Smooth muscle cell (in vitro differentiated cells): ENCODE results near the gene CALU. TPM values are rescaled to one million over a fixed set of nuclear protein-coding genes. Genes with fewer than 3 reads are reported as not detected.
A peak's percentile ranks its signal among the peaks of the same experiment; 100 is the strongest.

ENCODE experiments used
- DNase-seq: peaks from one replicate; lab custom pipeline; 2025; ENCODE audit not compliant: unreplicated experiment; lab: John Stamatoyannopoulos, UW
- H2AFZ ChIP-seq: fragments of 200-600 bp; sonication (generic); 2 replicates; pipeline ENCODE4 v1.6.0; 2016; ENCODE audit warnings: antibody characterized with exemption, low read depth, mild to moderate bottlenecking
- H3F3A ChIP-seq: fragments of 200-600 bp; sonication (generic); 2 replicates; pipeline ENCODE4 v1.6.0; 2017; ENCODE audit warnings: antibody characterized with exemption, low read depth
- H3K27ac ChIP-seq: fragments of 200-600 bp; sonication (generic); 2 replicates; pipeline ENCODE4 v1.5.1; 2016; ENCODE audit warnings: low read depth, mild to moderate bottlenecking
- H3K27me3 ChIP-seq: fragments of 200-600 bp; sonication (generic); 2 replicates; pipeline ENCODE4 v1.6.1; 2016; ENCODE audit warnings: low read depth, mild to moderate bottlenecking
- H3K36me3 ChIP-seq: fragments of 200-600 bp; sonication (generic); 2 replicates; pipeline ENCODE4 v1.5.1; 2016; ENCODE audit warnings: low read depth
- H3K4me1 ChIP-seq: fragments of 200-600 bp; sonication (generic); 2 replicates; pipeline ENCODE4 v1.5.1; 2016; ENCODE audit warnings: low read depth
- H3K4me2 ChIP-seq: fragments of 200-600 bp; sonication (generic); 2 replicates; pipeline ENCODE4 v1.6.0; 2016; ENCODE audit warnings: mild to moderate bottlenecking
- H3K4me3 ChIP-seq: fragments of 200-600 bp; sonication (generic); 2 replicates; pipeline ENCODE4 v1.5.1; 2016; ENCODE audit warnings: mild to moderate bottlenecking
- H3K79me2 ChIP-seq: fragments of 200-600 bp; sonication (generic); 2 replicates; pipeline ENCODE4 v1.6.0; 2016; ENCODE audit warnings: low read depth, mild to moderate bottlenecking
- H3K9ac ChIP-seq: fragments of 200-600 bp; sonication (generic); 2 replicates; pipeline ENCODE4 v1.6.0; 2016; ENCODE audit warnings: low read depth
- H3K9me3 ChIP-seq: fragments of 200-600 bp; sonication (generic); replicated peaks from 2 replicates; pipeline ENCODE4 v1.5.1; 2016; ENCODE audit warnings: low read depth
- H4K20me1 ChIP-seq: fragments of 200-600 bp; sonication (generic); 2 replicates; pipeline ENCODE4 v1.6.0; 2016; ENCODE audit warnings: low read depth
- WGBS: methylation state at CpG from one replicate; pipeline ENCODE4 v1.1.7; 2016; ENCODE audit warnings: low lambda C conversion rate; 5-methylcytosine and 5-hydroxymethylcytosine counted together
- polyA plus RNA-seq: library from polyadenylated mRNA; unstranded; fragments of >200 nt; fragmentation: Nextera tagmentation; extraction: Ambion mirVana; gene quantifications from 2 replicates; pipeline ENCODE4 v1.2.1, GENCODE V29; 2016
- total RNA-seq: library from RNA; depleted of rRNA; stranded (reverse); fragments of >200 nt; gene quantifications from 2 replicates; pipeline ENCODE4 v1.2.3, GENCODE V29; 2014
- TF ChIP-seq, protein P1 (sequence below): fragments of 200-600 bp; sonication (generic); IDR thresholded peaks from 2 replicates; pipeline ENCODE4 v1.5.1; 2017; ENCODE audit warnings: borderline replicate concordance, mild to moderate bottlenecking, antibody characterized with exemption; ENCODE audit not compliant: insufficient read depth, poor library complexity, severe bottlenecking

The CALU gene
- total and polyA plus RNA-seq, 2 experiments from 2014 or later = 679 to 783 TPM

DNA sequence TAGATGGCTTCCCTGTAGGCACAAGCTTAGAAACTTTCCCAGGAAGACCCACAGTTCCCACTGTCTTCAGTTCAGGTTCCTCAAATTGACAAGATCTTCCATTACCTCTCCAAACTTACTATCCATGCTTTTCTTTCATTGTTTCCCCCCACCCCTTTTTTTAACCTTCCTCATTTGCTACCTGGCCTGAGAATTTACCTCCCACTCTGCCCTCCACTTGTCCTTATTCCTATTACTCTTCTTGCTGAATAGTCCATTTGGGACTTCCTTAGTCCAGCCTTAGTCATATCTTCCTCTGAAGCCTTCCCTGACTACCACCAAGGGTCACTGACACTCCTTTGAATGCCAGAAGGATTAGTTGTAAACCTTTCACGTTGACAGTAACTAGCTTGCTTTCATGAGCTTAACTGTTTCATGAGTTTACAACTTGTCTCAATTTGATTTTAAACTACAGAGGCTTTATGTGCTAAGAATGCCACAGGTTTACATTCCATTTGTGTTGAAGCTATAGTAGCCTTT lies 1.2 kb upstream of the CALU start:
- H3K27me3 ChIP-seq = no peaks in the 10 kb centered on the region
- no peak overlapping the region for H2AFZ ChIP-seq
- peak overlapping the region; percentile 92 for H3K4me3 ChIP-seq
- H3K4me1 ChIP-seq = peaks cover 31% of the 10 kb centered on the region
- peak overlapping the region; percentile 90 for H3K4me2 ChIP-seq
- H3K27ac ChIP-seq = peak overlapping the region; percentile 98
- WGBS = 0% methylated on average over 1 of the region's 1 CpG
- peak overlapping the region; percentile 100 for H3K9ac ChIP-seq
- H3K9me3 ChIP-seq = no peaks in the 10 kb centered on the region
- no peak for DNase-seq
- H4K20me1 ChIP-seq = peaks cover 36% of the 10 kb centered on the region
- TF ChIP-seq, protein P1, sequence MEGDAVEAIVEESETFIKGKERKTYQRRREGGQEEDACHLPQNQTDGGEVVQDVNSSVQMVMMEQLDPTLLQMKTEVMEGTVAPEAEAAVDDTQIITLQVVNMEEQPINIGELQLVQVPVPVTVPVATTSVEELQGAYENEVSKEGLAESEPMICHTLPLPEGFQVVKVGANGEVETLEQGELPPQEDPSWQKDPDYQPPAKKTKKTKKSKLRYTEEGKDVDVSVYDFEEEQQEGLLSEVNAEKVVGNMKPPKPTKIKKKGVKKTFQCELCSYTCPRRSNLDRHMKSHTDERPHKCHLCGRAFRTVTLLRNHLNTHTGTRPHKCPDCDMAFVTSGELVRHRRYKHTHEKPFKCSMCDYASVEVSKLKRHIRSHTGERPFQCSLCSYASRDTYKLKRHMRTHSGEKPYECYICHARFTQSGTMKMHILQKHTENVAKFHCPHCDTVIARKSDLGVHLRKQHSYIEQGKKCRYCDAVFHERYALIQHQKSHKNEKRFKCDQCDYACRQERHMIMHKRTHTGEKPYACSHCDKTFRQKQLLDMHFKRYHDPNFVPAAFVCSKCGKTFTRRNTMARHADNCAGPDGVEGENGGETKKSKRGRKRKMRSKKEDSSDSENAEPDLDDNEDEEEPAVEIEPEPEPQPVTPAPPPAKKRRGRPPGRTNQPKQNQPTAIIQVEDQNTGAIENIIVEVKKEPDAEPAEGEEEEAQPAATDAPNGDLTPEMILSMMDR = no peak
- H3K36me3 ChIP-seq = no peaks in the 10 kb centered on the region
- peaks cover 37% of the 10 kb centered on the region for H3K79me2 ChIP-seq
- peaks cover 9% of the 10 kb centered on the region for H3F3A ChIP-seq

DNA sequence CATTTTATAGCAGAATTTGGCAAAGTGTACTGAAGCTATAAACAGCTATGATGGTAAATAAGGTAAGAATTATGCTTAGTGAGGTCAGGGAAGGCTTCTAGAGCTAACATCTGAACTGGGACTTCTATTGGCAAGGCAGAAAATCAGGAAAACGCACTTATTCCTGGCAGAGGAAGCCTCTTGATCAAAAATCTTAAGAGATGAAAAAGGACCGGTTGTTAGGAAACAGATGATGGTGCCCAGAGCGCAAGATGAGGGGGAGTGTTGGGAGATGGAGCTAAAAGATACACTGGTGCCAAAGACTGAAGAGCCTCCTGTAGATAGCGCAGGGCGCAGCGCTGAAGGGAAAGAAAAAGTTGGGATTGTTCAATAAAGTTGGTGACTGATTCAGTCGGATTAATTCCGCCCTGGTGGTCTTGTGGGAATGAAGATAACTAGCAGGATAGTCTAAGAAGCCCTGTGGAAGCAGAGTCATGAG lies 550 bp upstream of the CALU start:
- H2AFZ ChIP-seq = no peak overlapping the region
- peak overlapping the region; percentile 100 for H3K9ac ChIP-seq
- H3K4me3 ChIP-seq = peak overlapping the region; percentile 92
- H3F3A ChIP-seq = peaks cover 9% of the 10 kb centered on the region
- peaks cover 43% of the 10 kb centered on the region for H4K20me1 ChIP-seq
- H3K4me1 ChIP-seq = peaks cover 35% of the 10 kb centered on the region
- peaks cover 44% of the 10 kb centered on the region for H3K79me2 ChIP-seq
- no peaks in the 10 kb centered on the region for H3K27me3 ChIP-seq
- TF ChIP-seq, protein P1 = no peak
- peak overlapping the region; percentile 90 for H3K4me2 ChIP-seq
- no peaks in the 10 kb centered on the region for H3K9me3 ChIP-seq
- no peaks in the 10 kb centered on the region for H3K36me3 ChIP-seq
- WGBS = 5% methylated on average over 8 of the region's 8 CpGs
- no peak for DNase-seq
- H3K27ac ChIP-seq = peak overlapping the region; percentile 98

DNA sequence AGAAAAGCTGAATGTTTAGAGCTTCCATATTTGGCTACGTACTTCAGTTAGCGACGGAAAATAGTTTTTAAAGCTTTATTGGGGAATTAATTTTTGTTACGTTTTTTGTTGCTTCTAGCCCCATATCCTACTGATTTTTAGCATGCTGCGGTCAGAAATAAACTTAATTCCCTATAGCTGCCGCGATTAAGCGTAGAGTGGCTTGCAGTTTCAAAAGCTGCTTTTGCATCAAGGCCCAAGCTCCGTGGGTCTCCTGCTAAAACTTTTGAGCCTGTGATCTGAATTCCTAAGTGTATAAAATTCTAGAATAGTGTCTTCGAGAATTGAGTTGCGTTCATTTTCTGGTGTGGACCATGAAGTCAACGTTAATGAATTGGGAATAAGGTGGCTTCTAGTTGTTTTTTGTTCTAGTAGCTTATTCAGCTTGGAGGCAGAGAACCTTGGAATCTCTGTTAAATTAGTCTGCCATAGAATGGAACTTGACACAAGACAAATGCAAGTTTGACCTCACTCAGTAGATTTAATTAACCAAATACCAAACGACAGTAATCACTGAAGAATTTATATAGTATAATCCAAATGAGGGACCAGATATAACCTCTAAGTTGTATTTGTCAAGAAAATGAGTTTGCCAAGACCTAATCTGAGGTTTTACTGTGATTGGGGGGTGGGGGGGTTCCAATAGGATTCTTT lies 977 bp downstream of the CALU start:
- WGBS = 12% methylated on average over 13 of the region's 13 CpGs
- no peaks in the 10 kb centered on the region for H3K9me3 ChIP-seq

More for the DNA sequence above, 977 bp downstream of the CALU start:
- Histone ChIP-seq H3K4me1 (peaks cover 35% of the 10 kb centered on the region), H2AFZ (no peak overlapping the region), H3K4me3 (peak overlapping the region; percentile 92), H3K79me2 (peaks cover 59% of the 10 kb centered on the region), H3K9ac (peak overlapping the region; percentile 100), H4K20me1 (peaks cover 58% of the 10 kb centered on the region), H3F3A (peaks cover 18% of the 10 kb centered on the region), H3K36me3 (no peaks in the 10 kb centered on the region), H3K27ac (peak overlapping the region; percentile 98), H3K4me2 (peak overlapping the region; percentile 97), H3K27me3 (no peaks in the 10 kb centered on the region)
- DNase-seq = no peak
- TF ChIP-seq, protein P1 = no peak
